GM10266 (cell line): Measurements from ENCODE around the gene HLA-DQA1.
"Not testable (repeated sequence)": the region's sequence is repeated elsewhere in the genome, so short reads cannot be mapped to it uniquely, and the experiment has no call there.

Source experiments
- DNase-seq: peaks from one replicate; pipeline ENCODE4 v3.0.0; 2012; ENCODE audit errors: extremely low spot score
- TF ChIP-seq, protein P1 (sequence below): IDR thresholded peaks from 2 replicates; pipeline ENCODE4 v1.5.1; 2012; ENCODE audit warnings: mild to moderate bottlenecking, low read depth; ENCODE audit not compliant: control insufficient read depth, insufficient read depth; ENCODE audit errors: missing control alignments

HLA-DQA1 gene

DNA sequence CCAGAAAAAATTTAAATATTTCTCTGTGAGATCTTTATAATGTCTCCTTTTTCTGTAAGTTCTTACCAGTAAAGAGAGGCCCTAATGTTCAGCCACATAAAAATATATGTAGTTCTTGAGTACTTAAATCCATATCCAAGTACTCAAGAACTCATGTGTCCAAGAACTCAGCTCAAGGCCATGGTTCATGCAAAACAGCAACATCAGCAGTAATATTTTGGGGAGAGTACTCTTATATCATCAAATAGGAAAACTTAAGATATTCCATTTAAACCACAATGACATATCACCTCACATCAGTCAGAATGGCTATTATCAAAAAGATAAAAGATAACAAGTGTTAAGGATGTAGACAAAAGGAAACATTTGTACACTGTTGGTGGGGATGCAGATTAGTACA is 32.7 kb downstream of the HLA-DQA1 start:
- TF ChIP-seq, protein P1, sequence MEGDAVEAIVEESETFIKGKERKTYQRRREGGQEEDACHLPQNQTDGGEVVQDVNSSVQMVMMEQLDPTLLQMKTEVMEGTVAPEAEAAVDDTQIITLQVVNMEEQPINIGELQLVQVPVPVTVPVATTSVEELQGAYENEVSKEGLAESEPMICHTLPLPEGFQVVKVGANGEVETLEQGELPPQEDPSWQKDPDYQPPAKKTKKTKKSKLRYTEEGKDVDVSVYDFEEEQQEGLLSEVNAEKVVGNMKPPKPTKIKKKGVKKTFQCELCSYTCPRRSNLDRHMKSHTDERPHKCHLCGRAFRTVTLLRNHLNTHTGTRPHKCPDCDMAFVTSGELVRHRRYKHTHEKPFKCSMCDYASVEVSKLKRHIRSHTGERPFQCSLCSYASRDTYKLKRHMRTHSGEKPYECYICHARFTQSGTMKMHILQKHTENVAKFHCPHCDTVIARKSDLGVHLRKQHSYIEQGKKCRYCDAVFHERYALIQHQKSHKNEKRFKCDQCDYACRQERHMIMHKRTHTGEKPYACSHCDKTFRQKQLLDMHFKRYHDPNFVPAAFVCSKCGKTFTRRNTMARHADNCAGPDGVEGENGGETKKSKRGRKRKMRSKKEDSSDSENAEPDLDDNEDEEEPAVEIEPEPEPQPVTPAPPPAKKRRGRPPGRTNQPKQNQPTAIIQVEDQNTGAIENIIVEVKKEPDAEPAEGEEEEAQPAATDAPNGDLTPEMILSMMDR, result no peak
- DNase-seq, result no peak

DNA sequence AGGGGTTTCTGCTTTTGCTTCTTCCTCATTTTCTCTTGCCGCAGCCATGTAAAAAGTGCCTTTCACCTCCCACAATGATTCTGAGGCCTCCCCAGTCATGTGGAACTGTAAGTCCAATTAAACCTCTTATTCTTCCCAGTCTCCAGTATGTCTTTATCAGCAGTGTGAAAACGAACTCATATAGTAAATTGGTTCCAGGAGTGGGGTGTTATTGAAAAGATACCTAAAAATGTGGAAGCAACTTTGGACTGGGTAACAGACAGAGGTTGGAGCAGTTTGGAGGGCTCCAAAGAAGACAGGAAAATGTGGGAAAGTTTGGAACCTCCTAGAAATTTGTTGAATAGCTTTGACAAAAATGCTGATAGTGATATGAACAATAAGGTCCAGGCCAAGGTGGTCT is 34.7 kb downstream of the HLA-DQA1 start:
- not testable (repeated sequence) for DNase-seq

DNA sequence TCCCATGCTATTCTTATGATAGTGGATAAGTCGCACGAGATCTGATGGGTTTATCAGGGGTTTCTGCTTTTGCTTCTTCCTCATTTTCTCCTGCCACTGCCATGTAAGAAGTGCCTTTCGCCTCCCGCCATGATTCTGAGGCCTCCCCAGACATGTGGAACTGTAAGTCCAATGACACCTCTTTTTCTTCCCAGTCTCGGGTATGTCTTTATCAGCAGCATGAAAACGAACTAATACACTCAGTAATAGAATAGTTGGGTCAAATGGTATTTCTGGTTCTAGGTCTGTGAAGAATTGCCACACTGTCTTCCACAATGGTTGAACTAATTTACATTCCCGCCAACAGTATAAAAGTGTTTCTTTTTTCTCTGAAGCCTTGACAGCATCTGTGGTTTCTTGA is 36.9 kb downstream of the HLA-DQA1 start:
- not testable (repeated sequence) for DNase-seq

DNA sequence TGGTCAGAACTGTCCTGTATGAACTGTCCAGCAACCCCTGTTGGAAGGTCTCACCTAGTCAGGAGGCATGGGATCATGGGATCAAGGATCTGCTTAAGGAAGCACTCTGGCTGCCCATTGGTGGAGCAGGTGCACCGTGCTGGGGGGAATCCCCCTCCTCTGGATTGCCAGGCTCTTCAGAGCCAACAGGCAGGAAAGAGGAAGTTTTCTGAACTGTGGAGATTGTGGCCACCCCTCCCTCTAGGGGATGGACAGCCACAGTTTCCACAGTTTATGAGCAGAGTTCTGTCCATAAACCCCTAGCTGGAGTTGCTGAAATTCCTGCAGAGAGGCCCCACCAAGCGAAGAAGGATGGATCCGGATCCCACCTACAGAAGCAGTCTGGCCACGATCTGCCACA is 42.3 kb downstream of the HLA-DQA1 start:
- TF ChIP-seq, protein P1, result no peak
- DNase-seq, result no peak

DNA sequence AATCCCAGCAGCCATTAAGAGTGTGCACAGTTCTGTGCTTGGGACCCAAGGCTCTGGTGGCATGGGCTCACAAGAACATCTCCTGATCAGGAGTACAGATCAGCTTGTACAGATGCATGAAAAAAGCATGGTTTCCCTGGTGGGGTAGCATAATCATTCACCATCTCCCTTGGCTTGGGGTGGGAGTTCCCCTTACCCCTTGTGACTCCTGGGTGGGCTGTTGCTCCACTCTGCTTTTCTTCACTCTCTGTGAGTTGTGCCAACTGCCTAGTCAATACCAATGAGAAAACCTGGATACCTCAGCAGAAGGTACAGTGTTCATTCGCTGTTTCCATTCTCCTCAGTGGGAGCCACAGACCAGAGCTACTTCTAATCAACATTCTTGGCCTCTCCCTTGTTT is 42.8 kb downstream of the HLA-DQA1 start:
- TF ChIP-seq, protein P1, result no peak

DNA sequence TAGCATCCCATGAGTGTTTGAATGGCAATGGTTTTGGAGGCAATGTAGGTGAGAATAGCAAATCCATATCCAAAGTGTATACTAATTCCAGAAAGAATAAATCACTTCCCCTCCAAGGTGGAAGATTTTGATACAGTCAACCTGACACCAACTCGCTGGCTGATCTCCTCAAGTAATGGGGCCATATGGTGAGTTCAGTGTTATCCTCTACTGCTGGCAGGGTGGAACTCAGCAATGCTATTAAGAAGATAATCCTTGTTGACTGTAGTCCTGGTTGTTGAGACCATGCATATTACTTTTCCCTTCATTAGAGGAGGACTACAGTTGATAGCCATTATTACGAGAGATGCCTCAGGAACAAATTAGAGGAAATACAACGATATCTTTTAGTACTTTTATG is 47.0 kb downstream of the HLA-DQA1 start:
- TF ChIP-seq, protein P1, result no peak
- DNase-seq, result no peak

More for the DNA sequence above, 42.8 kb downstream of the HLA-DQA1 start:
- DNase-seq, result no peak

DNA sequence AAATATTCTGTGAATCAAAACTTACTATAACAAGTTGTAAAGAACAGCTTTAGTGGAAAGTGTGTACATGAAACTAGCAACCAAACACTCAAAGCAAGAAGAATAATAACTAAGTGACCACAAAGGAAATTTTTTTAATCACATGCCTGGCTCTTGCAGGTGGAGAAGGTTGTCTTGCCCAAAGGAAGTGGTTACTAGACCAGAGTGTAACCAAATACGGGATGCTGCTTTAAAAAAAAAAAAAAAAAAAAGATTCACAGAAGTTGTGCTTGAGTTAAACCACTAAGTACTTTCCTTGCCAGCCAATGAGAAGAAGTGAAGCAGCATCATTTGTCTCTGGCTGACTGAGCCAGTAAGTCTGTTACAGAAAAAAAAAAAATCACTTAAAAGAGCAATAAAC is 48.4 kb downstream of the HLA-DQA1 start:
- peak; percentile 74 for DNase-seq
- TF ChIP-seq, protein P1, result no peak

DNA sequence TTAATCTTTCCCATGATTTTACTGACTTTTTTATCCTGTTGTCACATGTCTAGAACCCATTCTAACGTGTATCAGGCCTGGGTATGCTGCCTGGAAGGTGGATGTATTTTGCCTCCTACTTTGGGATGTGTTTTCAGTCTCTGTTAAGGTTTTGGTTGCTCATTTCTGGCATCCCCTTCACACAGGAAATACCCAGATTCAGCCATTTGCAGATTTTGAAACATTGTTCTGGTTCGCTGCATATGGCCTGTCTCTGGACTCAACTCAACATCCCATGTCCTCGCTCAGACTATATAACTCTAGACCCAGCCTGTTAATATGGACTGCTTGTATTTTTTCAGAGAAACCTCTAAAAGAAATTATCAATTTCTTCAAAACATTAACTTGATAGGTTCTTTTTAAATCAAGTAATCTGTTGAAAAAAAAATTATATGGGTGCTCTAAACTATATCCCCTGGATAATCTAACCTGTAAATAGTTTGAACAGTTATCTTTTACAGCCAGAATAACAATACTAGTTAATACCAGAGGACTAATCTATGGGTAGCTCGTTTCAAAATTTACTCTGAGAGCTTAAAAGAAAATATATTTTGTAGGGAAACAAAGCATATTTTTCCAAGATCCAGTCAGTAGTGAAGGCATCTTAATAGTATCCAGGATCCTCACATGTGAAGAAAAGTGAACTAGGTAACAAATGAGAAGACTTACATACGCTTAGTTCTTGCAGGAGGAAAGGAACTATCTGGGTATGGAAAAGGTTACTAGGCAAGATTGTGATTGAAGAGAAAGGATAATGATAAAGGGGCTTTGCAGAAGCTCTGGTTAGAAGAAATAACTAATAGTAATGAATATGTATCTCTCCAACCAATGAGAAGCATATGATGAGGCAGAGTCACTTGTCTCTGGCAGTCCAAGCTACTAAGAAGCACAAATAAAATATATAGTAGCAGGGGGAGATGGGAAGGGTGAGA is 52.6 kb downstream of the HLA-DQA1 start:
- peak; percentile 45 for DNase-seq
- TF ChIP-seq, protein P1, result no peak
